Caki2 (cell line): ENCODE measurements around the gene U2AF2. TPM values are rescaled to one million over a fixed set of nuclear protein-coding genes. Genes with fewer than 3 reads are reported as not detected.

Source experiments
- DNase-seq: peaks from one replicate; pipeline ENCODE4 v3.0.0-alpha.2; 2015; ENCODE audit warnings: low read depth
- in situ Hi-C: cut with HindIII; loops from 2 replicates; pipeline ENCODE4 v1.10.0; 2016; ENCODE audit warnings: low sequenced_read_pairs, low pct_unique_long_range_greater_than_20kb, mixed read lengths
- total RNA-seq: library from RNA; depleted of rRNA; stranded (reverse); fragments of >200 nt; shearing (Covaris generic); gene quantifications from 2 replicates; pipeline ENCODE4 v1.2.3, GENCODE V29; 2014; ENCODE audit warnings: low replicate concordance

Gene U2AF2
- total RNA-seq, 1 experiment from 2014 or later: 183 TPM

DNA sequence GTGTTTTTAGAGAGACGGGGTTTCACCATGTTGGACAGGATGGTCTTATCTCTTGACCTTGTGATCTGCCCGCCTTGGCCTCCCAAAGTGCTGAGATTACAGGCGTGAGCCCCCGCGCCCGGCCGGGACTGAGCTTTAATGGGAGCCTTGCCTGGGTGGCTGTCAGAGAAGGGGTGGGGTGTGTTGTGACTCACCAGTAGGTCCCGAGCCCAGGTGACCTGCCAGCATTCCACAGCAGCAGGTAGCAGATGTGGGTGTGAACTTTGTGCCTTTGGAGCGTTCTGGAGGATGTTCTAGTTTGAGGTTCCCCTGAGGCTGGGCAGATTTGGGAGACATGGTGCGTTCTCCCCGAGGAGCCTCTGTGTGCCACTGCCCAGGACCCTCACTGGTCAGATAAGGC, 13.1 kb downstream of the U2AF2 start:
- in situ Hi-C loops: no loop called here
- DNase-seq: no peak

DNA sequence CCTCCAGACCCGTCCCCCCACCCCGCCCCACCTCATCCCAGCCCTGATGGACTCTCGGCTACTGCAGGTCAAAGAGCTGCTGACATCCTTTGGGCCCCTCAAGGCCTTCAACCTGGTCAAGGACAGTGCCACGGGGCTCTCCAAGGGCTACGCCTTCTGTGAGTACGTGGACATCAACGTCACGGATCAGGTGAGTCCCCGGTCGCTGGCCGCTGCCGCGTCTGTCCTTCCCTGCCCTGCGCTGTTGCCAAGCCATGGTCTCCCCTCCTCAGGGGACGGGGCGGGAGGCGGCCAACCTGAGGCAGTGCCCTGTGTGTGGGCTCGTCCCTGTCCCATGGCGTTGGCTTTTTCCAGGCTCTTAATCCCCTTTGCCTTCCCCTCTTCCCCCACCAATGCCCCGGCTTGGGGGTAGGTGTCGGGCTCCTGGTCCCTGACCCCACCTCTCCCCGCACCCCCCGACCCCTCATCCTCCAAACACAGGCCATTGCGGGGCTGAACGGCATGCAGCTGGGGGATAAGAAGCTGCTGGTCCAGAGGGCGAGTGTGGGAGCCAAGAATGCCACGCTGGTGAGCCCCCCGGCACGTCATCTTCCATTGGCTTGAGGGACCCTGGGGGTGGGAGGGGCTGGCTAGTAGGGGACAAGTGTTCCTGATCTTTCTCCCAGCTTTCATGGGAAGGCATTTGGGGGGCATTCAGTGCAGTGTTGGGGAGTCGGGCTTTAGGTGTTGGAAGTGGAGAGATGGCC, 13.9 kb downstream of the U2AF2 start:
- DNase-seq: no peak
- in situ Hi-C loops: no loop called here

DNA sequence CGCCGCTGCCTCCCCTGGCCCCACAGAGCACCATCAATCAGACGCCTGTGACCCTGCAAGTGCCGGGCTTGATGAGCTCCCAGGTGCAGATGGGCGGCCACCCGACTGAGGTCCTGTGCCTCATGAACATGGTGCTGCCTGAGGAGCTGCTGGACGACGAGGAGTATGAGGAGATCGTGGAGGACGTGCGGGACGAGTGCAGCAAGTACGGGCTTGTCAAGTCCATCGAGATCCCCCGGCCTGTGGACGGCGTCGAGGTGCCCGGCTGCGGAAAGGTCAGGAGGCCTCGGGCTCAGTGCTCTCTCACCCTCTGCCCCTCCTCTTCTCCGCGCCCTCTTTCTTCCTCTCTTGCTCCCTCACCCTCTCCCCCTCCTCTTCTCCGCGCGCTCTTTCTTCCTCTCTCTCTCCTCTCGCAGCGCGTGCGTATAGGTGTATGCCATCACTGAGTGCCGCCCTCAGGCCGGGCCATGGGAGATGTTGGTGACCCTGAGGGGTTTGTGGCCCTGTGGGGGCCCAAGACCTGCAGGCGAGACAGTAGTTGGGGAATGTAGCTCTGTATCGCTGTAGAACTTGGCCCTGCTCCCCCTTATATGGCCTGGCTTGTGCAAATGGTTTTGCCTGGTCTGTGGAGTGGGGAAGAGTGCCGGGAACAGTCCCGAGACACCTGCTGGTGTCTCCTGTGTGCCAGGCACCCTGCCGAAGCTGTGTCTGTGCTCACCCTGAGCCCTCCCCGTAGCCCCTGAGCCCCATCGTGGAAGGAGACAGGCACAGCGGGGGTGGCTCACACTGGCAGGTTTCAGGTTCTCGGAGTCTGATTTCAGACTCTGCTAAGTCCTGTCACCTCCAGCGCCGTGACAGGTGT, 14.8 kb downstream of the U2AF2 start:
- in situ Hi-C loops: no loop called here
- DNase-seq: no peak

DNA sequence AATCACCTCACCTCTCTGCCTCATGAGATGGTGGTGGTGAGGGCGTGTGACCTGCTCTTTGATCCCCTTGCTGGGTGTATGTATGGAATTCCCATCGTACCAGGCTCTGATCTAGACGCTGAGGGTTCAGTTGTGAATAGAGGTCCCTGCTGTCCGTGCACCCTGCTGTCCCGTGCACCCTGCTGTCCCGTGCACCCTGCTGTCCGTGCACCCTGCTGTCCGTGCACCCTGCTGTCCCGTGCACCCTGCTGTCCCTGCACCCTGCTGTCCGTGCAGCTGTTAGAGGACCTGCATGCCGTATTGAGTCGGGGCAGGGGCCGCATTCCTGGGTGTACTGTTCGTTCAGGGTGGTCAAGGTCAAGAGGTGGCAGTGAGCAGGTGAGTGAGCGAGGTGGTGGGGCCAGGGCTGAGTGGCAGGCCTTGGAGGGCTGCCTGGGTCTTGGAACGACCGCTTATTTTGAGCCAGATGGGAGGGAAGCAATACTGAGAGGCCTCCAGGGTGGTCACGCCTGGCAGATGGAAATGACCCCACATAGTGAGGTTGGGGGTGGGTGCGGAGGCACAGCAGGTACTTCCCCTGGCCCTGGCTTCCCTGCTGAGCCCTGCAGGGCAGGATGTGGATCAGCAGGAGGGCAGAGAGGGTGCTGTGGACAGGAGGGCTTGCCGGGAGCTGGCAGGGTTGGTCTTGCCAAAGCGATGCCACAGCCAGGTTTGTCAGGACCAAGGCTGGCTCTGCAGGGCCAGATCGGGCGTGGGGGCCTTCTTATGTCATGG, 15.6 kb downstream of the U2AF2 start:
- in situ Hi-C loops: no loop called here
- DNase-seq: no peak

DNA sequence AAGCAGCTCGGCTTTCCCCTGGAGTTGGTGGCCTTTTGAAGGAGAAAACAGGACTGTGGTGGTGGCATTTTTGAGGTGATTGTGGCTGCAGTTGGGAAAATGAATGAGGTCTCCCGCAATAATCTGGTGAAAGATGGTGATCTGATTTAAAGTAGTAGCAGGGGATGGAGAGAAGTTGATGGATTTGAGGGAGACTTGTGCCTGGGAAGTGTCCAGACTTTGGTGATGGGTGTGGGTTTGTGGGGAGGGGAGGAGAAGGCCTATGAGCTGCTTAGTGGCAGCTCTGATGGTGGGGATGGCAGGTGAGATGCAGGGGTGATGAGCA, 16.2 kb downstream of the U2AF2 start:
- DNase-seq: no peak
- in situ Hi-C loops: no loop called here

DNA sequence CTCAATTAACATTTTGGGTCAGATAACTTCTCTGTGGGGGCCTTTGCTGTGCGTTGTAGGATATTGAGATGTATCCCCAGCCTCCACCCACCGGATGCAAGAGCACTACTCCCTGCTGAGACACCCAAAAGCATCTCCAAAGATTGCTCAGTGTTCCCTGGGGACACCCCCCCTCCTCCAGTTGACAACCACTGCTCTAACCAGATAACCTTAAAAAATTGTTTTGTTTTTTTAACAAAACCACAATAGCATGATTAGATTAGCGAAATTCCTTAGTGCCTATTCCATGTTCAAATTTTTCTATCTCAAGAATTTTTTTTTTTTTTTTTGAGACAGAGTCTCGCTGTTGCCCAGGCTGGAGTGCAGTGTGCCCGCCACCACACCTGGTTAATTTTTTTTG, 17.6 kb downstream of the U2AF2 start:
- no peak for DNase-seq
- in situ Hi-C loops: no loop called here

DNA sequence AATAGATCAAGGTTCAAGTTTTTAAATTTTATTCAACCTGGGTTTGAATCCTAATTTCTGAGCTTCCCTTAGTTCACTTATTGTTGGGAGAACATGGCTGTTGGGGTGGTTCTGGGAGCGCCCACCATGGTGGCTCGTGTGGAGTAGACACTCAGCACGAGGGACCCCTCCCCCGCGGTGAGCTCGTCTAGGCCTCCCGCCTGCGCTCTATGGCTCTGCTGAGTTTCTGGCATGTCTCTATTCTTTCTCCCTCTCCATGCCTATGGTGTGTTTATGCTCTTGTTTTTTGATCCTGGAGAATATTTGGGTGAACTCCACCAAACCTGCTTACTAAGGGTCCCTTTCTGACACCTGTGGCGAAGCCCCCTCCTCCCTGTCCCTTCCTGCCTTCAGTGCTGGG, 18.6 kb downstream of the U2AF2 start:
- DNase-seq: no peak
- in situ Hi-C loops: no loop called here

DNA sequence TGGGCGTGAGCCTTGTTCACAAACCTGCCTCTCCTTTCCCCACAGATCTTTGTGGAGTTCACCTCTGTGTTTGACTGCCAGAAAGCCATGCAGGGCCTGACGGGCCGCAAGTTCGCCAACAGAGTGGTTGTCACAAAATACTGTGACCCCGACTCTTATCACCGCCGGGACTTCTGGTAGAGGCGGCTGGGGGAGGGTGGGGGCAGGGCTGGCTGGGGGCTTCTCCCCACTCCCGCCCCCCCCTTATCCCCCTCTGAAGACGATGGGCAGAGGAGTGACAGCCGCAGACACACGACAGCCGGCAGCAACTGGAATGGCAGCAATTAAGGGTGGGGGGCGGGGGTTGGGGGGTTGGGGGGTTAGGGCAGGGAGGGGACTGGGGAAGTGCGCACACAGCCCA, 19.1 kb downstream of the U2AF2 start:
- no peak for DNase-seq
- in situ Hi-C loops: no loop called here

DNA sequence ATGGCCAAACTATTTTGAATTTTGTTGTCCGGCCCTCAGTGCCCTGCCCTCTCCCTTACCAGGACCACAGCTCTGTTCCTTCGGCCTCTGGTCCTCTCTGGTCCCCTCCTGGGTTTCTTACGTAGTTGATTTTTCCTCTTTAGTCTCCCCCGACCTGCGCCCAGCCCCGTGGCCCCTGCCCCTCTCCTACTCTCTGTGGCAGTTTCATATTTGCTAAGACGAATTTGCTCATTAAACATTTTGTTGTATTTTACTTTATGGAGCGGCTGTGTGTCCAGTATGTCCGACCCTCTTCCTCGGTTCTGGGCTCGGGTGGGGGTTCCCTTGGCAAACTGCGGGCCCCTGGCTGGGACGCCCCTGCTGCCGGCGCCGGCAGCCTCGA, 19.6 kb downstream of the U2AF2 start:
- in situ Hi-C loops: no loop called here
- no peak for DNase-seq

DNA sequence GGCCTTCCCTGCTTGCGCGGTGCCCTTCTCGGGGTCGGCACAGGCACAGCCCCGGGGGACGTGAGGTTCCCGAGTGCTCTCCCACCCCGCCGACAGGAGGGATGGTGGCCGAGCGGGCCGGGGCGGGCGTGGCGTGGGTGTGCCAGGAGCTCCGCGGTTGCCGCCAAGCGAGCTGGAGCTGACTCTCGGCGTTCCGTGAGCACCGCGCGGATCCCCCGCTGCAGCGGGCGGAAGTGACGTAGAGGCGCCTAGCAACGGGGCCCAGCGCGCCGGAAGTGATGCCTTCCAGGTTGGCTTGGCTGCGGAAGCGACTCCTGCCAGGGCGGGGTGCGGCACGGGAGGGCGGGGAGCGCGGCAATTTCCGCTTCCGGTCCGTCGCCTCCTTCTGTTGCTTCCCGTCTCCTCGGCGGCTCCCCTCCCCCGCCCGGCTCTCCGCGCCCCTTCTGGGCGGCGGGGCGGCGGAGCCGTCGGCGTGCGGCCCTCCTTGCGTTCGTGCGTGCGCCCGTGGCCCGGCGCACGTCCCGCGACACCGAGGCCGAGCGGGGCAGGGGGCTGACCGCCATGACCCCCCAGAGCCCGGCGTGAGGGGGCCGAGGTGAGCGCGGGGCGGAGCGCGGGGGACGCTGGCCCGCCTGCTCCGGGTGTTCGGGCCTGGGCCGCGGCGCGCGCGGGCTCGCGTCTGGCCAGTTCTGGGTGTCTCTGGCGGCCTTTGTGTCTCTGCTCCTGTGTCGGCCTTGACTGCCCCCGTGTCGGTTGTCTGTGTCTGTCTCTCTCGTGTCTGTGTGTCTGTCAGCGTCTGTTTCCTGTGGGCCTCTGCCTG, 20.2 kb downstream of the U2AF2 start, which contains the start of gene EPN1:
TSS of gene EPN1 (plus strand) at position 386 of the 820 bp plus-strand sequence. CDS start 3,402 bp downstream, outside the sequence.
- in situ Hi-C loops: no loop called here
- DNase-seq: peak; percentile 95

DNA sequence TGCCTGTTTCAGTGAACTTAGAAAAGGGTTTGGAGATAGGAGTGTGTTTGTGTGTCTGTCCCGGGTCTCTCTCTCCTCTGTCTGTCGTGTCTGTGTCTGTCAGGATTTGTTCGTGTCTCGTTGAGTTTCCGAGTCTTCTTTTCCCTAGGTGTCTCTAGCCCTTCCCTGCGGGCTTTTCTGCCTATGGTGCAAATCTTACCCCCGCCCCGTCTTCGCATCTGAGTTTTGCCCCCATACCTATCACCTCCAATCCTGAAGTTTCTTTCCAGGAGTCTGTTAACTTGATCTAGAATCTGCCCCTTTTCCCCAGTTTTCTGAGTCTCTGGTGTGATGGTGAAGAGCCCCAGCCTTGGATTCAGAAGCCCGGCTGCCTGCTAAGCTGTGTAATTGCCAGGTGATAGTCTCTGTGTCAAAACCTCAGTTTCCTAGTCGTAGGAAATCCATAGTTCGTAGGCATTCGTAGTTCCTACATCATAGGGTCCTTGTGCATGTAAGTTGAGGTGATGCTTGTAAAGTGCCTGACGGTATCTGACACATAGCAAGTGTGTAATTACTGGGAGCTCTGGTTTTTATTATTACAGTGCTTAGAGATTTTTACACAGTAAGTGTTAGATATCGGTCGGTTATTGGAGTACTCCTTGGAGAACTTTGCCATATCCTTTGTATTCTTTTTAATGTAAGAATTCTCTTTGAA, 21.0 kb downstream of the U2AF2 start:
- in situ Hi-C loops: no loop called here
- no peak for DNase-seq

DNA sequence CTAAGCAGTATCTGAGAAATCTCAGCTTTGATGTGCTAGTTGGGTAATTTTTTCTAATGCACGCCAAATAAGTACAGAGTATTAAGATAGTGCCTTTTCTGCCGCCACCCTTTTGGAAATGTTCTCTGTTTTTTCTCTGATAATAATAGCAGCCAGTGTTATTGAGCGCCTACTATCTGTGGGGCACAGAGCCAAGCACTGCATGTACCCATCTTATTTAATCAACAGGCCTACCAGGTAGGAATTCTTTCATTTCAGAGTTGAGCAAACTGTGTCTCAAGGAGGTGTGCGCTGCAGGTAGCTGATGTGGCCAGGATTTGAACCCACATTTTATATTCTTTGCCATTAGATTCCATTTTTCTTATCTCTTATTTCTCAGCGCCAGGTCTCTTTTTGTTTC, 21.5 kb downstream of the U2AF2 start:
- no peak for DNase-seq
- in situ Hi-C loops: no loop called here

DNA sequence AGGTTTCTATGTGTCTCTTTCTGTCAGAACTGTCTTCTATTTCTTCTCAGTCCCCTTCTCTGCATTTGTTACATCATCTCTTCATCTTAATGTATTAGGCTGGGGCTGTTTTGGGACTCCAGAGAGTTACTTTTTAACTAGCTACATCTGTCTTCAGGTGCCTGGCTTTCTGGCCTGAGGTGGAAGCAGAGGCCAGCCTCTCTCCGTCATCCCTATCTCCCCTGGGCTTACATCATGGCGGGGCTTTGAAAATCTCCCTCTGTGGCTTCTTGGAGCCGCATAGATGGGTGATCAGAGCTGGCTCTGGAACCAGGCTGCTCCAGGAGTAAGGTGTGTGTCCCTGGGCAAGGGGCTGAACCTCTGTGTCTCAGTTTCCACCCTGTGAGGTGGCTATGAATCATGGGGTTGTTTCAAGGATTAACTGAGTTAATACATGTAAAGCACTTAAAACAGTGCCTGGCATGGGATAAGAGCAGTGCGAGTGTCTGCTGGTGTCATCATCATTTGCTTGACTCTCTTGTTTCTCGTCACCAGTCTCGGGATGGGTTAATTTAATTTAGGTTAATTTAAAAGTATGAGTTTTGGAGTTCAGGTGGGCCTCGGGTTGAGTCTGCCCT, 22.2 kb downstream of the U2AF2 start:
- in situ Hi-C loops: no loop called here
- no peak for DNase-seq

DNA sequence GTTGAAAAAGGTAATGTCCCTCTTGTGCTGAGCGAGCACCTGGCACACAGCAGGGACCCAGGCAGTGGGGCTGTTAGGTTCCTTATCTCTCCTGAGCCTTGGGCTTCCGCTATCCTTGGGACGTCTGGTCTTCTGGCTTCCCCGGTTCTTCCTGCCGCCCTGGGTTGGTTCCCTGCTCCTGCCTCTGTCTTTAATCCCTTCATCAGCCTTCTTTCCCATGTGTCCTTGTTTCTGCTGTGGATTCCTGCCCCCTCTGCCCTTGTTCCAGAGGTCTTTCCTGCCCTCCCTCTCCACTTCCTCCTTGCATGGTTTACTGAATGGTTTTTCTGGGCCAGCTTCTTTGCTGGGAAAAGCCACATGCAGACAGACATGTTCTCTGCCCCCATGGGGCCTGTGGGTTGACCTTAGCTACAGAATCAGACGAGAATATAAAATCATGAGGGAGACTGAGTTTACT, 22.8 kb downstream of the U2AF2 start:
- in situ Hi-C loops: no loop called here
- DNase-seq: no peak

DNA sequence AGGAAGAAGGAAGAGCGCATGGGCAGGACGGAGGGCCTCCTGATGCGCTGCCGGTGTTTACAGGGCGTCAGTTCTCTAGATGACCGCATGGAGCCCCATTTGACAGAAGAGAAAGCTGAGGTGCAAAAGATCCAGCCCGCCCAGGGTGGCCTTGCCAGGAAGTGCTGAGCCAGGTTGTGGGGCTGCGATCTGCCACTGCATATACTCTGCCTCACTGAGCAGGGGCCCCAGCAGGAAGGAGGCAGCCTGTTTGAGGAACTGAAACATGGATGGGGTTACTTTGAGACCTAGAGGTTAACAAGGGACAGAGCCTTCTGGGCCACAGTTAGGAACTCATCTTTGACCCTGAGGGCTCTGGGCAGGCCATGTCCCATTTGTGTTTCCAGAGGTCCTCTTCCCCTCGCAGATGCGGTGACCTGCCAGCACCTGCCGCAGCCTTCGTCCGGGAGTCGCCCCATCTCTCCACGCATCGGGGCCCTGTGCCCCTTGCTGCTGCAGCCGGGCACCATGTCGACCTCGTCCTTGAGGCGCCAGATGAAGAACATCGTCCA, 23.4 kb downstream of the U2AF2 start:
- in situ Hi-C loops: no loop called here
- DNase-seq: no peak

DNA sequence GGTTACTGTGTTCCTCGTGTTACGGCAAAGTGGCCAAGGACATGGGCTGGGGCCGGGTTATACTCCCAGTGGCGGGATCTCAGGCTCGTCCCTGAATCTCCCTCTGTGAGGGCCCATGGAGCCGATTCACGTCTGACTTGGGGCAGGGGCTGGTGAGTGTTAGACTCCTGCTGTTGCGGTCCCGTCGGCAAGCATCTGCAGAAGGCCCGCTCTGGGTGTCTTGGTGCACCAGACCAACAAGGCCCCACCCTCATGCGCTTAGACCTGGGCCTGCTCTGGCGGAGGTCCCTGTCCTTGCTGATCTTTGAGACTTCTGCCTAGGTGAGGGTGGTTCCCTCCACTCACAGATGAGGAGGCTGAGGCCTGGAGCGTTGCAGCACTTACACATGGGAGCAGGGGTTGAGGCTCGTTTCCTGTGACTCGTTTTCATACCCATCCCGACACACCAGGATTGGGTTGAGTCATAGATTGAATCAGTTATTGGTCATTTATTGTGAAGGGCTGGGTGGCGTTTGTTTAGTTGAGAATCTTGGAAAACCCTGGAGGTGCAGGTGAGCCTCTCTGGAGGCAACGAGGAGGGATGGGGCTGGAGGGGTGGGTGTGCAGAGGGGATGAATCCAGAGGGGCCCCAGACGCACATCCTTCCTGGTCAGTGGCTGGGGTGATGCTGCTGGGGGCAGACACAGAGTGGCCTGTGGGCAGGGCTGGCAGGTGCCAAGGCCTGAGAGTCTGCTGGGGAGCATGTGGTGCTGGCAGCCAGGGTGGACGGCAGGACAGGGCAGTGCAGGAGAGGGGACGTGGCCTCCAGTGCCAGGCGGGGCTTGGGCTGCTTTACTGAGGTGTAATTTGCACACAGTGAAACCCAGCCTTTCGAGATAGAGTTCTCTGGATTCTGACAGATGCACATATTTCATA, 24.8 kb downstream of the U2AF2 start:
- in situ Hi-C loops: no loop called here
- DNase-seq: no peak
